ENCODE measurements around the gene TEC. TPM values are rescaled to one million over a fixed set of nuclear protein-coding genes. Genes with fewer than 3 reads are reported as not detected.
"Not testable (repeated sequence)": the region's sequence is repeated elsewhere in the genome, so short reads cannot be mapped to it uniquely, and the experiment has no call there.

Gene TEC
- total RNA-seq, 2 donors from 2014 or later, result 2.3 to 2.4 TPM

DNA sequence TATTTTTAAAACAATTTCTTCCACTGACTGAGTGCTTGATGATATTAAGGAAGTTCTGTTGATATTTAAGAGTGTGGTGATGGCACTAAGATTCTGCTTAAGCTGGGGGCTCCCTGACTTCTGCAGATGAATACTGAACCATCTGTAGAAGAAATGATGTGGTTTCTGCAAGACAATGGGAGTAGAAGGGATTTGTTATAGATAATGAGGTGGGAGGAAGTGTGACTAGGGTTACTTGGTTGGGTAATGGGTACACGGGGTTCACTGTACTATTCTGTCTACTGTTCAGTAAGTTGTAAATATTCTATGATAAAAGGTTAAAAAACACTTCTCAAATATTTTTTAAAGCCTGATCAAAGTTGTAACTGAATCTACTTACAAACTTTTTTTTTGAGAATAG is 74.7 kb downstream of the TEC start:
- Mint-ChIP-seq H3K4me3 (no peak overlapping the region), H3K27ac (no peak overlapping the region), H3K4me1 (peaks cover 9% of the 10 kb centered on the region), H3K27me3 (peaks cover 5% of the 10 kb centered on the region), H3K36me3 (ENCODE audit: low read depth) (peaks cover 3% of the 10 kb centered on the region)
- no peak for DNase-seq
- no peak for ATAC-seq
- H3K9me3 ChIP-seq (ENCODE audit: control insufficient read depth, low read length, poor library complexity, severe bottlenecking), result no peaks in the 10 kb centered on the region

DNA sequence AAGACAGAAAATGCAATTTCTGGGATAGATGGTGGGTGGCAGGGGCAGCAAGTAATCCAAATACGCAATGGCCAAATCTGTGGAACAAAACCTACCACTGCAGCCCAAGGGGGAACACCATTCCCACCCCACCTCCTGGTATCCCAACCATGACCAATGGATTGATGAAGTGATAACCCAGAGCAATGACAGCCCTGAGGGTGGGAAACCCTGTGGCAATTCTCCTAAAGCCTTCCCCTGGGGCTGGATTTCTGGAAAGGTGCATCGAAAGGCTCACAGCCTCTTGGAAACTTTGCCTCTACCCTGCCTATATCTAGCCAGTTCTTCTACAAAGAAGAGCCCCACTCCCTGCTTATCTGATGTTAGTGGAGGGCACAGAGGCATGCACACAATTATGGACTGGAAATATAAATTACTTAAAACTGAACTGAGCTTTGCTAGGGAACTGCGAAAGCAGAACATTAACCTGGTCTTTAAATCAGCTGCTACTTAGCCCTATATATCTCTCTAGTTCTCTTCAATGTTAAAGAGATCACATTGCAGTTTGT is 75.6 kb downstream of the TEC start:
- H3K4me3 Mint-ChIP-seq, result no peak overlapping the region
- peaks cover under 1% of the 10 kb centered on the region for H3K36me3 Mint-ChIP-seq (ENCODE audit: low read depth)
- no peak overlapping the region for H3K27ac Mint-ChIP-seq
- H3K9me3 ChIP-seq (ENCODE audit: control insufficient read depth, low read length, poor library complexity, severe bottlenecking), result no peaks in the 10 kb centered on the region
- H3K4me1 Mint-ChIP-seq, result peaks cover 7% of the 10 kb centered on the region
- DNase-seq (no peak), ATAC-seq (no peak)
- peaks cover 8% of the 10 kb centered on the region for H3K27me3 Mint-ChIP-seq

GRCh38 chr4:48193096-48193836 is 76.4 kb downstream of the TEC start:
- Mint-ChIP-seq H3K36me3 (ENCODE audit: low read depth) (no peaks in the 10 kb centered on the region), H3K4me3 (no peak overlapping the region), H3K27me3 (peaks cover 8% of the 10 kb centered on the region), H3K4me1 (peaks cover 6% of the 10 kb centered on the region), H3K27ac (no peak overlapping the region)
- no peak for DNase-seq
- no peak for ATAC-seq
- no peaks in the 10 kb centered on the region for H3K9me3 ChIP-seq (ENCODE audit: control insufficient read depth, low read length, poor library complexity, severe bottlenecking)

DNA sequence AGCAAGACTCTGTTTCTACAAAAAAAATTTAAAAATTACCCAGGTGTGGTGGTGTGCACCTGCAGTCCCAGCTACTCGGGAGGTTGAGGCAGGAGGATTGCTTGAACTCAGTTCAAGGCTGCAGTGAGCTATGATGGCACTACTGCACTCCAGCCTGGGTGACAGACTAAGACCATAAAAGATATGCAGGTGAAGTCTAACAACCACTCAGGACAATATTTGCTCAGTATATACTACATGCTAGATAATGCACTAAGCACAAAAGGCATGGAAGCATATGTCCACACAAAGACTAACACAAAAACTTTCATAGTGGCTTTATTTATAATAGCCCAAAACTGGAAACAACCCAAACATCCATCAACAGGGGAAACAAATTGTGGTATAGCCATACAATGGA is 77.9 kb downstream of the TEC start:
- Mint-ChIP-seq H3K27me3 (peaks cover 12% of the 10 kb centered on the region), H3K4me1 (peaks cover 6% of the 10 kb centered on the region), H3K36me3 (ENCODE audit: low read depth) (no peaks in the 10 kb centered on the region), H3K4me3 (no peak overlapping the region), H3K27ac (no peak overlapping the region)
- H3K9me3 ChIP-seq (ENCODE audit: control insufficient read depth, low read length, poor library complexity, severe bottlenecking), result no peaks in the 10 kb centered on the region
- no peak for ATAC-seq
- no peak for DNase-seq

GRCh38 chr4:48190839-48191238 is 78.8 kb downstream of the TEC start:
- ATAC-seq, result no peak
- Mint-ChIP-seq H3K27me3 (peaks cover 12% of the 10 kb centered on the region), H3K36me3 (ENCODE audit: low read depth) (no peaks in the 10 kb centered on the region), H3K27ac (no peak overlapping the region), H3K4me3 (no peak overlapping the region), H3K4me1 (peaks cover 5% of the 10 kb centered on the region)
- no peaks in the 10 kb centered on the region for H3K9me3 ChIP-seq (ENCODE audit: control insufficient read depth, low read length, poor library complexity, severe bottlenecking)
- no peak for DNase-seq

GRCh38 chr4:48189731-48190130 is 79.9 kb downstream of the TEC start:
- Mint-ChIP-seq H3K27me3 (peaks cover 12% of the 10 kb centered on the region), H3K27ac (no peak overlapping the region), H3K4me3 (no peak overlapping the region), H3K4me1 (no peaks in the 10 kb centered on the region), H3K36me3 (ENCODE audit: low read depth) (no peaks in the 10 kb centered on the region)
- no peak for ATAC-seq
- no peaks in the 10 kb centered on the region for H3K9me3 ChIP-seq (ENCODE audit: control insufficient read depth, low read length, poor library complexity, severe bottlenecking)
- DNase-seq, result no peak

DNA sequence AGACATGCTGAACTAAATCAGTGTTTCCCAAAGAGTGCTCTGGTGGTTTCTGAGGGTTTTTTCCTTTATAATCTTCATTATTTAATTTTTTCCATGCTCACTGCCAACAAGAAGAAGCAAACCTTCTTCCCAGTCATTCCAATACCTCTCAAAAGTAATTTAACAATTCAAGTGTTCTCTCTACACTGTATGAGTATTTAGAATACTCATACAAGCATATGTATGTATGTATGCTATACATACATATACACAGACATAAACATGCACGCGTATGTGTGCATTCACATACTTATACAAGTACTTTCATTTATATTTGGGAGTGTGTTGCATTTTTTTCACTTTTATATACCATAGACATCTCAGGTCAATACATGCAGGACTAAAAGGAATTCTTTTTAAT is 81.2 kb downstream of the TEC start:
- ATAC-seq, result no peak
- H3K36me3 Mint-ChIP-seq (ENCODE audit: low read depth), result no peaks in the 10 kb centered on the region
- DNase-seq, result no peak
- H3K27ac Mint-ChIP-seq, result no peak overlapping the region
- H3K4me3 Mint-ChIP-seq, result no peak overlapping the region
- H3K9me3 ChIP-seq (ENCODE audit: control insufficient read depth, low read length, poor library complexity, severe bottlenecking), result no peaks in the 10 kb centered on the region
- H3K27me3 Mint-ChIP-seq, result peaks cover 12% of the 10 kb centered on the region
- no peaks in the 10 kb centered on the region for H3K4me1 Mint-ChIP-seq

DNA sequence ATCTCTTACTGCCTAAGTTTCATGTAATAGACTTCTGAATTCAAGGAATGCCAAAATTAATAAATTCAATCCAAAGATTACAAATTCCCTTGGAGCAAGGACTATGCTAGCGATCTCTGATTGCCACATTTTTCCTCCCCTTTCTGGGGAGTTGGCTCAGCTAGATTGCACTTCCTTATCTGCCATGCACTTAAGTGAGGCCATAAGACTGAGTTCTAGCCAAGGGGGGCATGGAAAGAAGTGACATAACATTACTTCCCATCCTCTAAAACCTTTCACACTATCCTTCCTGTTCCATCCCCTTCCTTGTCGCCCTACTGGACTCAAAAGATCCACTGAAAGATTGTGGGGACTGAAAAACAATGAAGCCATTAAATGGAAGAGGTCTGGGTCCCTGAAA is 81.8 kb downstream of the TEC start:
- no peak for DNase-seq
- H3K4me3 Mint-ChIP-seq, result no peak overlapping the region
- no peaks in the 10 kb centered on the region for H3K36me3 Mint-ChIP-seq (ENCODE audit: low read depth)
- H3K4me1 Mint-ChIP-seq, result no peaks in the 10 kb centered on the region
- peaks cover 12% of the 10 kb centered on the region for H3K27me3 Mint-ChIP-seq
- no peak overlapping the region for H3K27ac Mint-ChIP-seq
- H3K9me3 ChIP-seq (ENCODE audit: control insufficient read depth, low read length, poor library complexity, severe bottlenecking), result no peaks in the 10 kb centered on the region
- no peak for ATAC-seq

DNA sequence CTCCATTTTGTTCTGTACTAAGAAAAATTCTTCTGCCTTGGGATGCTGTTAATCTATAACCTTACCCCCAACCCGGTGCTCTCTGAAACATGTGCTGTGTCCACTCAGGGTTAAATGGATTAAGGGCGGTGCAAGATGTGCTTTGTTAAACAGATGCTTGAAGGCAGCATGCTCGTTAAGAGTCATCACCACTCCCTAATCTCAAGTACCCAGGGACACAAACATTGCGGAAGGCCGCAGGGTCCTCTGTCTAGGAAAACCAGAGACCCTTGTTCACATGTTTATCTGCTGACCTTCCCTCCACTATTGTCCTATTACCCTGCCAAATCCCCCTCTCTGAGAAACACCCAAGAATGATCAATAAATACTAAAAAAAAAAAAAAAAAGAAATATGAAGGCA is 82.6 kb downstream of the TEC start:
- not testable (repeated sequence) for H3K27ac Mint-ChIP-seq; H3K4me3 Mint-ChIP-seq; DNase-seq; H3K9me3 ChIP-seq (ENCODE audit: control insufficient read depth, low read length, poor library complexity, severe bottlenecking); ATAC-seq; H3K4me1 Mint-ChIP-seq; H3K36me3 Mint-ChIP-seq (ENCODE audit: low read depth)
- H3K27me3 Mint-ChIP-seq, result peaks cover 12% of the 10 kb centered on the region

DNA sequence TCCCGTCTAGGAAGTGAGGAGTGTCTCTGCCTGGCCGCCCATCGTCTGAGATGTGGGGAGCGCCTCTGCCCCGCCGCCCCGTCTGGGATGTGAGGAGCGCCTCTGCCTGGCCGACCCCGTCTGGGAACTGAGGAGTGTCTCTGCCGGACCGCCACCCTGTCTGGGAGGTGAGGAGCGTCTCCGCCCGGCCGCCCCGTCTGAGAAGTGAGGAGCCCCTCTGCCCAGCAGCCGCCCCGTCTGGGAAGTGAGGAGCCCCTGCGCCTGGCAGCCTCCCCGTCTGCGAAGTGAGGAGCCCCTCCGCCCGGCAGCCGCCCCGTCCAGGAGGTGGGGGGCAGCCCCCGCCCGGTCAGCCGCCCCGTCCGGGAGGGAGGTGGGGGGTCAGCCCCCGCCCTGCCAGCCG is 83.2 kb downstream of the TEC start:
- not testable (repeated sequence) for H3K36me3 Mint-ChIP-seq (ENCODE audit: low read depth); H3K4me3 Mint-ChIP-seq

DNA sequence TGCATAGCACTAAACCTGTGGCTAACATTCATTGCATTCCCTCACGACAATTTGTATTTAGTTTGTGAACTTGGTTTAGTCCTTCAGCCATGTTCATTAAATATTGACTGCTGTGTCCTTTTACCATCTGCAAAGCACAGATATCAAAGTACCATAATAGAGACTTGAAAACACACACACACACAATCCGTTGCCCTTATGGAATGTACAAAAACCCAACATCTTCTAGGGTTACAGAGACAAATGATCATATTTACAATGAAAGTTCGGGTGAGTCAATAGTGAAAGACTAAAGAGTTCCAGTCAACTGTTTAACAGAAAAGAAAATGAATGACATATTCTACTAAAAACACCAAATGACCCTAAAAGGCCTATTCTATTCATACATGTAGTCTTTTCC is 84.8 kb downstream of the TEC start:
- no peak overlapping the region for H3K27ac Mint-ChIP-seq
- H3K27me3 Mint-ChIP-seq, result peaks cover 6% of the 10 kb centered on the region
- no peaks in the 10 kb centered on the region for H3K9me3 ChIP-seq (ENCODE audit: control insufficient read depth, low read length, poor library complexity, severe bottlenecking)
- H3K4me1 Mint-ChIP-seq, result no peaks in the 10 kb centered on the region
- no peak for ATAC-seq
- no peaks in the 10 kb centered on the region for H3K36me3 Mint-ChIP-seq (ENCODE audit: low read depth)
- DNase-seq, result no peak
- no peak overlapping the region for H3K4me3 Mint-ChIP-seq

More for the DNA sequence above, 83.2 kb downstream of the TEC start:
- not testable (repeated sequence) for H3K9me3 ChIP-seq (ENCODE audit: control insufficient read depth, low read length, poor library complexity, severe bottlenecking); H3K27ac Mint-ChIP-seq; ATAC-seq; H3K4me1 Mint-ChIP-seq; DNase-seq
- H3K27me3 Mint-ChIP-seq, result peaks cover 12% of the 10 kb centered on the region

DNA sequence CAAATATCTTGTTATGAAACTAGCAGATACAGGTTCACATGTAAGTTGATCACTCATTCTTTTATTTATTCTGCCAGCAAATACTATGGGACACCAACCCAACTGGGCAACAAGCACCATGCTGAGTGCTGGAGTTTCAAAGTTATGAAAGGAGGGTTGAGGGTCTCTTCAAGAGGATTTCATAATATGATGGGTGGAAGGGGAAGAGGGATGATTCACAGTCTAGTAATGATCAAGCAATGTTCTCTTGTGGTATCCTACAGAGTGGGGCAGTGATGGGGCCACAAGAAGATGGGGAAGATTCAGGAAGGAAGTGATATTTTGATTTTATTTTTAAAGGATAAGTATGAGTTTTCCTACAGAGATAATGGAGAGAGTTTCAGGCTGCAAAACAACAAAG is 89.4 kb downstream of the TEC start:
- Mint-ChIP-seq H3K27ac (no peak overlapping the region), H3K4me3 (no peak overlapping the region), H3K36me3 (ENCODE audit: low read depth) (peaks cover 2% of the 10 kb centered on the region), H3K27me3 (no peaks in the 10 kb centered on the region), H3K4me1 (peaks cover 2% of the 10 kb centered on the region)
- no peaks in the 10 kb centered on the region for H3K9me3 ChIP-seq (ENCODE audit: control insufficient read depth, low read length, poor library complexity, severe bottlenecking)
- DNase-seq (no peak), ATAC-seq (no peak)

- Mint-ChIP-seq H3K27ac (no peak overlapping the region), H3K27me3 (no peaks in the 10 kb centered on the region), H3K36me3 (ENCODE audit: low read depth) (peaks cover 2% of the 10 kb centered on the region), H3K4me3 (no peak overlapping the region), H3K4me1 (peaks cover 2% of the 10 kb centered on the region)
- DNase-seq (no peak), ATAC-seq (no peak)
- H3K9me3 ChIP-seq (ENCODE audit: control insufficient read depth, low read length, poor library complexity, severe bottlenecking), result no peaks in the 10 kb centered on the region
These were observed 90.7 kb downstream of the TEC start for GRCh38 chr4:48178931-48179330.

GRCh38 chr4:48175806-48176205 is 93.8 kb downstream of the TEC start:
- Mint-ChIP-seq H3K36me3 (ENCODE audit: low read depth) (peaks cover 2% of the 10 kb centered on the region), H3K27me3 (no peaks in the 10 kb centered on the region), H3K27ac (peak overlapping the region; percentile 37), H3K4me1 (peaks cover 4% of the 10 kb centered on the region), H3K4me3 (no peak overlapping the region)
- ATAC-seq (no peak), DNase-seq (no peak)
- H3K9me3 ChIP-seq (ENCODE audit: control insufficient read depth, low read length, poor library complexity, severe bottlenecking), result no peaks in the 10 kb centered on the region
